ENCODE results near the gene FEM1A. TPM values are rescaled to one million over a fixed set of nuclear protein-coding genes. Genes with fewer than 3 reads are reported as not detected.
A peak's percentile ranks its signal among the peaks of the same experiment; 100 is the strongest.
"Not testable (repeated sequence)": the region's sequence is repeated elsewhere in the genome, so short reads cannot be mapped to it uniquely, and the experiment has no call there.

The FEM1A gene
- total RNA-seq, 2 donors from 2014 or later: 7.1 to 15.4 TPM

GRCh38 chr19:4759388-4760284 lies 31.9 kb upstream of the FEM1A start:
- no peaks in the 10 kb centered on the region for H3K9me3 Mint-ChIP-seq
- peak overlapping the region; percentile 60 for H3K4me3 Mint-ChIP-seq

GRCh38 chr19:4760285-4760650 lies 31.3 kb upstream of the FEM1A start:
- no peak for ATAC-seq (replicated peaks)
- H3K4me1 Mint-ChIP-seq: no peaks in the 10 kb centered on the region
- H3K9me3 Mint-ChIP-seq: no peaks in the 10 kb centered on the region
- H3K27me3 Mint-ChIP-seq: peaks cover 3% of the 10 kb centered on the region
- peak overlapping the region; percentile 60 for H3K4me3 Mint-ChIP-seq
- H3K27ac Mint-ChIP-seq: peak overlapping the region; percentile 33
- H3K36me3 Mint-ChIP-seq (ENCODE audit: low read depth): no peaks in the 10 kb centered on the region

More at GRCh38 chr19:4759388-4760284, 31.9 kb upstream of the FEM1A start:
- H3K27me3 Mint-ChIP-seq: peaks cover 3% of the 10 kb centered on the region
- H3K27ac Mint-ChIP-seq: peak overlapping the region; percentile 22
- no peaks in the 10 kb centered on the region for H3K4me1 Mint-ChIP-seq
- no peaks in the 10 kb centered on the region for H3K36me3 Mint-ChIP-seq (ENCODE audit: low read depth)
- peak; percentile 98 for ATAC-seq (replicated peaks)

- Mint-ChIP-seq H3K27me3 (peaks cover 3% of the 10 kb centered on the region), H3K9me3 (no peaks in the 10 kb centered on the region), H3K36me3 (ENCODE audit: low read depth) (no peaks in the 10 kb centered on the region), H3K27ac (no peak overlapping the region), H3K4me3 (no peak overlapping the region), H3K4me1 (no peaks in the 10 kb centered on the region)
- no peak for ATAC-seq (replicated peaks)
Measured at GRCh38 chr19:4763021-4763420, 28.5 kb upstream of the FEM1A start.

GRCh38 chr19:4764393-4764660 lies 27.2 kb upstream of the FEM1A start:
- no peak for ATAC-seq (replicated peaks)
- no peaks in the 10 kb centered on the region for H3K36me3 Mint-ChIP-seq (ENCODE audit: low read depth)
- no peak overlapping the region for H3K4me3 Mint-ChIP-seq
- H3K27me3 Mint-ChIP-seq: peaks cover 3% of the 10 kb centered on the region
- H3K9me3 Mint-ChIP-seq: no peaks in the 10 kb centered on the region
- H3K4me1 Mint-ChIP-seq: no peaks in the 10 kb centered on the region
- no peak overlapping the region for H3K27ac Mint-ChIP-seq

- Mint-ChIP-seq H3K9me3 (no peaks in the 10 kb centered on the region), H3K4me3 (no peak overlapping the region), H3K4me1 (no peaks in the 10 kb centered on the region), H3K27me3 (peaks cover 10% of the 10 kb centered on the region), H3K27ac (no peak overlapping the region), H3K36me3 (ENCODE audit: low read depth) (no peaks in the 10 kb centered on the region)
- ATAC-seq (replicated peaks): no peak
Measured at GRCh38 chr19:4768934-4769777, 22.4 kb upstream of the FEM1A start.

- H3K4me1 Mint-ChIP-seq: no peaks in the 10 kb centered on the region
- no peak overlapping the region for H3K27ac Mint-ChIP-seq
- no peaks in the 10 kb centered on the region for H3K36me3 Mint-ChIP-seq (ENCODE audit: low read depth)
- no peak for ATAC-seq (replicated peaks)
- peaks cover 17% of the 10 kb centered on the region for H3K27me3 Mint-ChIP-seq
- no peak overlapping the region for H3K4me3 Mint-ChIP-seq
- no peaks in the 10 kb centered on the region for H3K9me3 Mint-ChIP-seq
Measured at GRCh38 chr19:4772566-4772965, 19.0 kb upstream of the FEM1A start.

- Mint-ChIP-seq H3K4me3 (no peak overlapping the region), H3K27ac (no peak overlapping the region), H3K36me3 (ENCODE audit: low read depth) (no peaks in the 10 kb centered on the region), H3K4me1 (no peaks in the 10 kb centered on the region), H3K27me3 (peaks cover 17% of the 10 kb centered on the region), H3K9me3 (no peaks in the 10 kb centered on the region)
- no peak for ATAC-seq (replicated peaks)
Measured at GRCh38 chr19:4773047-4773640, 18.4 kb upstream of the FEM1A start.

- no peak overlapping the region for H3K27ac Mint-ChIP-seq
- no peak overlapping the region for H3K4me3 Mint-ChIP-seq
- H3K27me3 Mint-ChIP-seq: peaks cover 17% of the 10 kb centered on the region
- no peak for ATAC-seq (replicated peaks)
- H3K9me3 Mint-ChIP-seq: no peaks in the 10 kb centered on the region
- no peaks in the 10 kb centered on the region for H3K36me3 Mint-ChIP-seq (ENCODE audit: low read depth)
- no peaks in the 10 kb centered on the region for H3K4me1 Mint-ChIP-seq
Measured at GRCh38 chr19:4774136-4774535, 17.4 kb upstream of the FEM1A start.

- ATAC-seq (replicated peaks): no peak
- H3K27ac Mint-ChIP-seq: no peak overlapping the region
- H3K4me3 Mint-ChIP-seq: no peak overlapping the region
Measured at GRCh38 chr19:4775627-4776152, 15.8 kb upstream of the FEM1A start.

GRCh38 chr19:4776436-4777211 lies 14.9 kb upstream of the FEM1A start:
- Mint-ChIP-seq H3K27me3 (peaks cover 19% of the 10 kb centered on the region), H3K4me3 (no peak overlapping the region), H3K4me1 (no peaks in the 10 kb centered on the region), H3K36me3 (ENCODE audit: low read depth) (no peaks in the 10 kb centered on the region), H3K27ac (no peak overlapping the region), H3K9me3 (no peaks in the 10 kb centered on the region)
- no peak for ATAC-seq (replicated peaks)

More at GRCh38 chr19:4775627-4776152, 15.8 kb upstream of the FEM1A start:
- Mint-ChIP-seq H3K27me3 (peaks cover 17% of the 10 kb centered on the region), H3K36me3 (ENCODE audit: low read depth) (no peaks in the 10 kb centered on the region), H3K9me3 (no peaks in the 10 kb centered on the region), H3K4me1 (no peaks in the 10 kb centered on the region)

GRCh38 chr19:4778124-4778523 lies 13.4 kb upstream of the FEM1A start:
- not testable (repeated sequence) for H3K27ac Mint-ChIP-seq; H3K4me1 Mint-ChIP-seq; ATAC-seq (replicated peaks); H3K9me3 Mint-ChIP-seq; H3K4me3 Mint-ChIP-seq; H3K36me3 Mint-ChIP-seq (ENCODE audit: low read depth)
- H3K27me3 Mint-ChIP-seq: peaks cover 19% of the 10 kb centered on the region

- no peaks in the 10 kb centered on the region for H3K9me3 Mint-ChIP-seq
- no peak overlapping the region for H3K27ac Mint-ChIP-seq
- H3K4me3 Mint-ChIP-seq: no peak overlapping the region
- no peak for ATAC-seq (replicated peaks)
- H3K36me3 Mint-ChIP-seq (ENCODE audit: low read depth): no peaks in the 10 kb centered on the region
- H3K27me3 Mint-ChIP-seq: peaks cover 10% of the 10 kb centered on the region
- no peaks in the 10 kb centered on the region for H3K4me1 Mint-ChIP-seq
Measured at GRCh38 chr19:4780860-4781259, 10.7 kb upstream of the FEM1A start.

- Mint-ChIP-seq H3K4me3 (no peak overlapping the region), H3K27ac (no peak overlapping the region), H3K27me3 (peaks cover 10% of the 10 kb centered on the region), H3K36me3 (ENCODE audit: low read depth) (no peaks in the 10 kb centered on the region), H3K9me3 (no peaks in the 10 kb centered on the region), H3K4me1 (no peaks in the 10 kb centered on the region)
- no peak for ATAC-seq (replicated peaks)
Measured at GRCh38 chr19:4781801-4782200, 9.7 kb upstream of the FEM1A start.

GRCh38 chr19:4786412-4787016 lies 5.0 kb upstream of the FEM1A start:
- H3K9me3 Mint-ChIP-seq; H3K4me3 Mint-ChIP-seq; H3K36me3 Mint-ChIP-seq (ENCODE audit: low read depth); H3K27ac Mint-ChIP-seq; ATAC-seq (replicated peaks); H3K27me3 Mint-ChIP-seq; H3K4me1 Mint-ChIP-seq: not testable (repeated sequence)

Data from activated T-helper 17 cell treated with anti-CD3 and anti-CD28 coated beads, Interleukin-2, amount 50 U/mL, for 72 hours (primary cell).